Endothelial cell of umbilical vein (primary cell): ENCODE data around the gene CACNA1A. TPM values are rescaled to one million over a fixed set of nuclear protein-coding genes. Genes with fewer than 3 reads are reported as not detected.

Experiments
- BruUV-seq: library from RNA; stranded (reverse); fragments of 400-500 nt; replicated peaks from 2 replicates; lab custom pipeline; 2021; lab: Mats Ljungman, UMichigan
- CTCF ChIA-PET: fragments of 300-600, 350-600 bp; sonication (Branson Sonifier 250); formaldehyde crosslinking; loops from one replicate; lab custom pipeline; 2021; ENCODE audit warnings: antibody characterized with exemption, inconsistent platforms; lab: Charles Lee
- POLR2A ChIA-PET: fragments of 300-600, 350-600 bp; sonication (Branson Sonifier 250); formaldehyde crosslinking; loops from one replicate; lab custom pipeline; 2021; ENCODE audit warnings: antibody characterized with exemption, inconsistent platforms; lab: Charles Lee
- DNase-seq: peaks from one replicate; pipeline ENCODE4 v3.0.0-alpha.2; 2011; ENCODE audit warnings: low read depth, low spot score
- FAIRE-seq: peaks from 2 replicates; lab custom pipeline; 2011; peaks lifted over from hg19 to GRCh38; lab: Jason Lieb, UNC
- H2AFZ ChIP-seq: 2 replicates; pipeline ENCODE4 v1.6.0; 2012; ENCODE audit warnings: low read depth, low read length, control low read depth, inconsistent platforms
- H3K27ac ChIP-seq: 2 replicates; pipeline ENCODE4 v1.5.1; 2011; ENCODE audit warnings: low read depth, mild to moderate bottlenecking, control low read depth, low read length, moderate library complexity; ENCODE audit not compliant: insufficient read depth
- H3K27me3 ChIP-seq, 2 experiments: 2 replicates each; pipeline versions ENCODE4 v1.6.0 to v1.6.1; 2011; ENCODE audit warnings: low read length in 2 of 2, mixed read lengths in 1 of 2; ENCODE audit not compliant: control insufficient read depth in 2 of 2, insufficient read depth in 2 of 2
- H3K36me3 ChIP-seq, 2 experiments: 2 replicates in 1 of 2; 3 replicates in 1 of 2; pipeline ENCODE4 v1.5.1; 2011; ENCODE audit warnings: low read length in 2 of 2, mild to moderate bottlenecking in 1 of 2, moderate library complexity in 1 of 2; ENCODE audit not compliant: control insufficient read depth in 2 of 2, insufficient read depth in 2 of 2; ENCODE audit errors: extremely low read depth in 1 of 2
- H3K4me1 ChIP-seq: 3 replicates; pipeline ENCODE4 v1.5.1; 2011; ENCODE audit warnings: mild to moderate bottlenecking, low read length; ENCODE audit not compliant: control insufficient read depth, insufficient read depth; ENCODE audit errors: extremely low read depth
- H3K4me2 ChIP-seq: 2 replicates; pipeline ENCODE4 v1.6.1; 2011; ENCODE audit warnings: low read length, control low read depth, mixed read lengths; ENCODE audit not compliant: insufficient read depth
- H3K4me3 ChIP-seq, 3 experiments: fragments of 200-600 bp in 1 of 3; sonication (generic), shearing (Covaris generic) in 1 of 3; replicated peaks in 1 of 3; 2 replicates each; pipeline ENCODE4 v1.5.1; 2011 to 2016; ENCODE audit warnings: control low read depth in 3 of 3, low read length in 3 of 3, mild to moderate bottlenecking in 2 of 3, inconsistent platforms in 1 of 3, low read depth in 1 of 3, moderate library complexity in 1 of 3; ENCODE audit not compliant: insufficient read depth in 1 of 3
- H3K79me2 ChIP-seq: 2 replicates; pipeline ENCODE4 v1.6.0; 2012; ENCODE audit warnings: low read length, inconsistent platforms; ENCODE audit not compliant: control insufficient read depth, insufficient read depth
- H3K9ac ChIP-seq: replicated peaks from 2 replicates; pipeline ENCODE3; 2011; ENCODE audit warnings: low read length, control low read depth; ENCODE audit not compliant: insufficient read depth; ENCODE audit errors: extremely low read depth
- H3K9me1 ChIP-seq: replicated peaks from 3 replicates; pipeline ENCODE4 v1.6.0; 2011; ENCODE audit warnings: mild to moderate bottlenecking, low read length; ENCODE audit not compliant: control insufficient read depth, insufficient read depth; ENCODE audit errors: extremely low read depth
- H3K9me3 ChIP-seq: replicated peaks from 2 replicates; pipeline ENCODE4 v1.5.1; 2012; ENCODE audit warnings: low read length, inconsistent platforms; ENCODE audit not compliant: control insufficient read depth, insufficient read depth
- H4K20me1 ChIP-seq: replicated peaks from 2 replicates; pipeline ENCODE3; 2011; ENCODE audit warnings: mild to moderate bottlenecking, low read length; ENCODE audit not compliant: control insufficient read depth, insufficient read depth; ENCODE audit errors: extremely low read depth
- CTCF ChIP-seq, 2 donors: IDR thresholded peaks; 1 replicate in 1 of 2; 2 replicates in 1 of 2; pipeline ENCODE4 v1.5.1; 2011; ENCODE audit warnings: low read length in 2 of 2, mild to moderate bottlenecking in 2 of 2, moderate library complexity in 2 of 2, control low read depth in 1 of 2, inconsistent platforms in 1 of 2, low read depth in 1 of 2; ENCODE audit not compliant: insufficient read depth in 1 of 2; ENCODE audit errors: extremely low read depth in 1 of 2
- EZH2 ChIP-seq: IDR thresholded peaks from 2 replicates; pipeline ENCODE4 v1.6.1; 2012; ENCODE audit warnings: borderline replicate concordance, low read depth, mild to moderate bottlenecking, moderate library complexity, low read length, inconsistent platforms; ENCODE audit not compliant: severe bottlenecking
- FOS ChIP-seq: IDR thresholded peaks from 2 replicates; pipeline ENCODE4 v1.6.1; 2011; ENCODE audit warnings: mild to moderate bottlenecking, low read length, moderate library complexity, borderline replicate concordance; ENCODE audit not compliant: insufficient read depth
- GATA2 ChIP-seq: IDR thresholded peaks from 2 replicates; pipeline ENCODE4 v1.7.0; 2011; ENCODE audit warnings: low read depth, mild to moderate bottlenecking, moderate library complexity, mixed read lengths, low read length; ENCODE audit not compliant: insufficient read length, insufficient read depth
- JUN ChIP-seq: IDR thresholded peaks from 2 replicates; pipeline ENCODE4 v1.6.1; 2011; ENCODE audit warnings: borderline replicate concordance, low read depth; ENCODE audit not compliant: insufficient read length, insufficient read depth
- MAX ChIP-seq: IDR thresholded peaks from 2 replicates; pipeline ENCODE4 v1.6.1; 2011; ENCODE audit not compliant: insufficient read depth, insufficient read length
- MYC ChIP-seq: IDR thresholded peaks from one replicate; pipeline ENCODE4 v1.6.1; 2011; ENCODE audit warnings: mild to moderate bottlenecking, low read depth, low read length
- POLR2A ChIP-seq: IDR thresholded peaks from 2 replicates; pipeline ENCODE4 v1.6.1; 2012; ENCODE audit warnings: low read depth, mild to moderate bottlenecking, control low read depth, low read length
- POLR2AphosphoS5 ChIP-seq: IDR thresholded peaks from 2 replicates; pipeline ENCODE4 v1.6.1; 2012; ENCODE audit warnings: low read depth, mild to moderate bottlenecking, control low read depth, low read length, moderate library complexity; ENCODE audit not compliant: insufficient read depth
- dilution Hi-C: fragments of 300-500 bp; cut with MboI; formaldehyde crosslinking; loops from one replicate; pipeline ENCODE4 v1.15.0; 2019; ENCODE audit warnings: low sequenced_read_pairs; ENCODE audit not compliant: extremely low pct_ligation_motif_present
- intact Hi-C: fragments of 100-400 bp; cut with micrococcal nuclease; formaldehyde crosslinking; loops from one replicate; pipeline ENCODE4 v1.10.0; 2022
- polyA plus RNA-seq, 4 experiments: library from polyadenylated mRNA; depleted of rRNA in 3 of 4; stranded (reverse) in 3 of 4; unstranded in 1 of 4; fragments of >200 nt; gene quantifications; 2 replicates each; pipeline versions ENCODE4 v1.2.1 to v1.2.3, GENCODE V29; 2011 to 2012; ENCODE audit warnings: missing spikeins in 1 of 4
- total RNA-seq: library from RNA; stranded (reverse); gene quantifications from 2 replicates; pipeline ENCODE4 v1.2.3, GENCODE V29; 2021

Gene CACNA1A
- total and polyA plus RNA-seq, 2 donors (not counting 3 experiments of a cell fraction or from before 2014, with no cell fraction given) = 0.17 to 0.38 TPM

GRCh38 chr19:13396250-13397080, 109.8 kb downstream of the CACNA1A start:
- dilution Hi-C loops = no loop called here
- ChIA-PET POLR2A (no interaction called here), CTCF (no interaction called here)
- Histone ChIP-seq H3K9me3 (no peaks in the 10 kb centered on the region), H3K9me1 (no peaks in the 10 kb centered on the region), H2AFZ (peak overlapping the region; percentile 36), H3K27me3 (no peaks in the 10 kb centered on the region), H4K20me1 (no peaks in the 10 kb centered on the region), H3K4me2 (no peak overlapping the region), H3K27ac (no peak overlapping the region), H3K4me1 (peaks cover 18% of the 10 kb centered on the region), H3K9ac (no peak overlapping the region), H3K36me3 (no peaks in the 10 kb centered on the region), H3K4me3 (no peak overlapping the region), H3K79me2 (no peaks in the 10 kb centered on the region)
- peak; percentile 40 for DNase-seq
- FAIRE-seq = peak; percentile 59
- TF ChIP-seq JUN = no peak
- TF ChIP-seq POLR2A = no peak
- TF ChIP-seq POLR2AphosphoS5 = no peak
- no peak for TF ChIP-seq MYC
- no peak for TF ChIP-seq MAX
- TF ChIP-seq FOS = no peak
- TF ChIP-seq GATA2 = no peak
- TF ChIP-seq CTCF (IDR thresholded peaks at IDR 0.05; ENCODE audit: extremely low read depth in 1 of 2, insufficient read depth in 1 of 2, low read depth in 1 of 2, low read length in 2 of 2) = no peak
- no peak for TF ChIP-seq EZH2
- intact Hi-C loops = no loop called here
- no TSS peak for BruUV-seq
